HCT116 (cell line): ENCODE measurements around the gene LGR6. TPM values are rescaled to one million over a fixed set of nuclear protein-coding genes. Genes with fewer than 3 reads are reported as not detected.

Experiments
- ATAC-seq: fragments of 200-7000 bp; cut with Tn5 transposase; 2 replicates; pipeline ENCODE4 v1.9.1; 2020; ENCODE audit warnings: mild to moderate bottlenecking, moderate library complexity
- BruUV-seq: library from RNA; stranded (reverse); fragments of 400-500 nt; replicated peaks from 2 replicates; lab custom pipeline; 2021; lab: Mats Ljungman, UMichigan
- CTCF ChIA-PET: fragments of 300-600 bp; sonication (Branson Sonifier 250); formaldehyde crosslinking; loops from one replicate; lab custom pipeline; 2021; ENCODE audit warnings: antibody characterized with exemption; lab: Charles Lee
- POLR2A ChIA-PET: fragments of 300-600, 350-600 bp; sonication (Branson Sonifier 250); formaldehyde crosslinking; loops from one replicate; lab custom pipeline; 2021; ENCODE audit warnings: antibody characterized with exemption; lab: Charles Lee
- RAD21 ChIA-PET, 2 experiments: fragments of 300-600 bp; sonication (Branson Sonifier 250); formaldehyde crosslinking; loops; one replicate each; lab custom pipeline; 2023; ENCODE audit warnings: low total read pairs in 2 of 2; ENCODE audit not compliant: uncharacterized antibody in 2 of 2, unreplicated experiment in 2 of 2, low non-redundant PET in 1 of 2; lab: Charles Lee
- DNase-seq: peaks from one replicate; pipeline ENCODE4 v3.0.0-alpha.2; 2010; ENCODE audit warnings: low read depth, low spot score
- H2AFZ ChIP-seq: fragments of 200-600 bp; shearing (Covaris generic), sonication (generic); 2 replicates; pipeline ENCODE4 v1.6.1; 2017; ENCODE audit warnings: low read depth, mixed run types, mixed read lengths, antibody characterized with exemption, low read length; ENCODE audit not compliant: poor library complexity, severe bottlenecking
- H3K27ac ChIP-seq: 2 replicates; pipeline ENCODE4 v1.5.1; 2012; ENCODE audit warnings: low read depth, low read length
- H3K27me3 ChIP-seq: fragments of 200-600 bp; sonication (generic); 2 replicates; pipeline ENCODE4 v1.6.1; 2016; ENCODE audit warnings: mixed run types, low read length, mixed read lengths; ENCODE audit not compliant: insufficient read depth
- H3K36me3 ChIP-seq, 2 experiments: fragments of 200-500 bp in 1 of 2; fragments of 200-600 bp in 1 of 2; sonication (Bioruptor generic) in 1 of 2; sonication (generic) in 1 of 2; 2 replicates each; pipeline versions ENCODE4 v1.5.1 to v1.6.1; 2014 to 2016; ENCODE audit warnings: low read length in 2 of 2, inconsistent platforms in 1 of 2, mixed read lengths in 1 of 2, mixed run types in 1 of 2; ENCODE audit not compliant: insufficient read depth in 2 of 2, control insufficient read depth in 1 of 2
- H3K4me1 ChIP-seq, 2 experiments: fragments of 200-600 bp in 1 of 2; sonication (generic) in 1 of 2; 2 replicates each; pipeline versions ENCODE4 v1.5.1 to v1.6.1; 2012 to 2017; ENCODE audit warnings: low read length in 2 of 2, inconsistent platforms in 1 of 2, mild to moderate bottlenecking in 1 of 2, mixed read lengths in 1 of 2, mixed run types in 1 of 2, moderate library complexity in 1 of 2; ENCODE audit not compliant: insufficient read depth in 2 of 2, control insufficient read depth in 1 of 2
- H3K4me2 ChIP-seq: fragments of 200-600 bp; sonication (generic); 2 replicates; pipeline ENCODE4 v1.6.1; 2017; ENCODE audit warnings: mixed run types, low read length, mixed read lengths
- H3K4me3 ChIP-seq, 2 experiments: fragments of 200-600 bp in 1 of 2; sonication (generic) in 1 of 2; replicated peaks in 1 of 2; 2 replicates each; pipeline ENCODE4 v1.5.1; 2011 to 2016; ENCODE audit warnings: low read length in 2 of 2, control low read depth in 1 of 2, low read depth in 1 of 2, mild to moderate bottlenecking in 1 of 2, mixed read lengths in 1 of 2, mixed run types in 1 of 2
- H3K79me2 ChIP-seq: fragments of 200-600 bp; sonication (generic); 2 replicates; pipeline ENCODE4 v1.6.1; 2017; ENCODE audit warnings: mild to moderate bottlenecking, mixed run types, low read length, moderate library complexity, mixed read lengths; ENCODE audit not compliant: insufficient read depth
- H3K9ac ChIP-seq: fragments of 200-600 bp; sonication (generic); 2 replicates; pipeline ENCODE4 v1.6.1; 2016; ENCODE audit warnings: low read length, mixed read lengths
- H3K9me2 ChIP-seq: fragments of 200-600 bp; sonication (generic), shearing (Covaris generic); 2 replicates; pipeline ENCODE4 v1.6.1; 2017; ENCODE audit warnings: mixed run types, mild to moderate bottlenecking, moderate library complexity; ENCODE audit not compliant: insufficient read depth
- H3K9me3 ChIP-seq, 2 experiments: fragments of 200-500 bp in 1 of 2; fragments of 200-600 bp in 1 of 2; sonication (Bioruptor generic) in 1 of 2; sonication (generic) in 1 of 2; 2 replicates each; pipeline ENCODE4 v1.6.1; 2014 to 2017; ENCODE audit warnings: low read length in 2 of 2, mixed read lengths in 2 of 2, inconsistent platforms in 1 of 2, low read depth in 1 of 2, mild to moderate bottlenecking in 1 of 2, mixed run types in 1 of 2, moderate library complexity in 1 of 2; ENCODE audit not compliant: control insufficient read depth in 1 of 2, insufficient read depth in 1 of 2
- H4K20me1 ChIP-seq: fragments of 200-600 bp; sonication (generic), shearing (Covaris generic); 2 replicates; pipeline ENCODE4 v1.6.1; 2017; ENCODE audit warnings: mixed run types, mild to moderate bottlenecking, moderate library complexity; ENCODE audit not compliant: insufficient read depth
- CEBPB ChIP-seq: IDR thresholded peaks from 2 replicates; pipeline ENCODE4 v1.6.1; 2012; ENCODE audit warnings: low read depth
- EGR1 ChIP-seq: IDR thresholded peaks from 2 replicates; pipeline ENCODE4 v1.6.1; 2012; ENCODE audit warnings: low read depth
- EZH2 ChIP-seq: fragments of 200-600 bp; sonication (generic); IDR thresholded peaks from 2 replicates; pipeline ENCODE4 v1.6.1; 2017; ENCODE audit warnings: antibody characterized with exemption, mixed run types
- EZH2phosphoT487 ChIP-seq: fragments of 200-600 bp; IDR thresholded peaks from 2 replicates; pipeline ENCODE4 v1.6.1; 2018; ENCODE audit warnings: antibody characterized with exemption, borderline replicate concordance
- FOSL1 ChIP-seq: IDR thresholded peaks from 2 replicates; pipeline ENCODE4 v1.6.1; 2012; ENCODE audit warnings: low read depth
- JUND ChIP-seq: IDR thresholded peaks from 2 replicates; pipeline ENCODE4 v1.6.1; 2012
- POLR2A ChIP-seq: IDR thresholded peaks from 2 replicates; pipeline ENCODE4 v1.7.0; 2011; ENCODE audit warnings: borderline replicate concordance; ENCODE audit not compliant: insufficient read depth, insufficient read length; ENCODE audit errors: extremely low read depth
- POLR2AphosphoS5 ChIP-seq: IDR thresholded peaks from 2 replicates; pipeline ENCODE4 v1.6.1; 2011; ENCODE audit warnings: mild to moderate bottlenecking, low read depth, low read length, moderate library complexity
- RAD21 ChIP-seq: IDR thresholded peaks from 2 replicates; pipeline ENCODE4 v1.6.1; 2012; ENCODE audit warnings: low read depth, mild to moderate bottlenecking
- SIN3A ChIP-seq: IDR thresholded peaks from 2 replicates; pipeline ENCODE4 v1.6.1; 2012; ENCODE audit warnings: low read depth
- SP1 ChIP-seq: IDR thresholded peaks from 2 replicates; pipeline ENCODE4 v1.6.1; 2012; ENCODE audit warnings: low read depth
- SRF ChIP-seq: IDR thresholded peaks from 2 replicates; pipeline ENCODE4 v1.6.1; 2012; ENCODE audit warnings: low read depth
- ZFX ChIP-seq: fragments of 450-650 bp; IDR thresholded peaks from 2 replicates; pipeline ENCODE4 v1.6.1; 2017
- intact Hi-C: fragments of 100-400 bp; cut with micrococcal nuclease; formaldehyde crosslinking; loops from 2 replicates; pipeline ENCODE4 v1.10.0; 2022
- total RNA-seq: library from RNA; stranded (reverse); gene quantifications from one replicate; pipeline ENCODE4 v1.2.1, GENCODE V29; 2021; ENCODE audit not compliant: unreplicated experiment
- TF ChIP-seq, protein P1 (sequence below): IDR thresholded peaks from 2 replicates; pipeline ENCODE4 v1.6.1; 2012; ENCODE audit warnings: low read depth
- TF ChIP-seq, protein P2 (sequence below): IDR thresholded peaks from 2 replicates; pipeline ENCODE4 v1.6.1; 2012
- TF ChIP-seq, protein P3 (sequence below): IDR thresholded peaks from 2 replicates; pipeline ENCODE4 v1.6.1; 2012
- TF ChIP-seq, protein P4 (sequence below): IDR thresholded peaks from 2 replicates; pipeline ENCODE4 v1.6.1; 2011; ENCODE audit warnings: mild to moderate bottlenecking, low read length, moderate library complexity; ENCODE audit not compliant: insufficient replicate concordance; ENCODE audit errors: extremely low read depth

The LGR6 gene
- total RNA-seq, 1 experiment from 2014 or later = 0.20 TPM

DNA sequence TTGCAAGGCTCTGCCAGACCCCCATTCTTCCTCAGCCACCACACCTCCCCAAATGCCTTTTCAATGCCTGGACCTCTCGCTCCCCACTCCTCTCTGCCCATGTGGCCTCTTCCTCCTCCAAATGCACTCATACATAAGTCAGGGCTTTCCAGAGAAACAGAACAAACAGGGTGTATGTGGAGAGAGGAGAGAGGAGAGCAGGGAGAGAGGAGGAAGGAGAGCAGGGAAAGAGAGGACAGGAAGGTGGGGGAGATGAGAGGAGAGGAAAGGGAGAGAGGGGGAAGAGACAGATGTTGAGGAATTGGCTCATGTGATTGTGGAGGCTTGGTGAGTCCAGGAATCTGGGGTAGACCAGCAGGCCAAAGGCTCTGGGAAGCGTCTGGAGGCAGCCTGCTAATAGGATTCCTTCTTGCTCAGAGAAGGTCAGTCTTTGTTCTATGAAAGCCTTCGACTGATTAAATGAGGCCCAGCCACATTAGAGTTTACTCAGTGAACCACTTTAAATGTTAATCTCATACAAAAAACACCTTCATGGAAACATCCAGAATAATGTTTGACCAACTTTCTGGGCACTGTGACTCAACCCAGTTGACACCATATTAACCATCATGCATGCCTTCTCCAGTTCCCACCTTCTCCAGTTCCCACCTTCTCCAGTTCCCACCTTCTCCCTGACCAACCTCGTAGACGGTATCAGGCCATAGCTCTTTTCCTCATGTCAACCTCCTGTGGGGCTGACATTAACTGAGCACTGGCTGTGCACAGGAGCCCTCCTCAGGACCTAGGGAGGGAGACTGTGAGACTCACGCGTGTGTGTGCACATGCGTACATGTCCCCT is 11.3 kb upstream of the LGR6 start:
- ChIA-PET CTCF (interaction anchor here (0.8 to 1.6 kb wide), 3 partner anchors 27 to 162 kb away, joined by 3 to 5 read pairs (median 3); no protein-coding TSS in a partner anchor), RAD21 (no interaction called here), POLR2A (no interaction called here)
- no peak for DNase-seq
- Histone ChIP-seq H4K20me1 (no peaks in the 10 kb centered on the region), H3K27ac (no peak overlapping the region), H3K4me3 (no peak overlapping the region), H3K4me2 (no peak overlapping the region), H3K9ac (no peak overlapping the region), H3K9me2 (no peaks in the 10 kb centered on the region), H2AFZ (no peak overlapping the region), H3K9me3 (no peaks in the 10 kb centered on the region), H3K27me3 (no peaks in the 10 kb centered on the region), H3K4me1 (peaks cover 0 to 11% of the 10 kb centered on the region in 2 experiments; a peak in 3 of 4 replicates), H3K36me3 (no peaks in the 10 kb centered on the region), H3K79me2 (no peaks in the 10 kb centered on the region)
- no TSS peak for BruUV-seq
- no peak for ATAC-seq
- TF ChIP-seq FOSL1 (no peak), RAD21 (no peak), EZH2 (no peak), EZH2phosphoT487 (no peak), ZFX (no peak), POLR2AphosphoS5 (no peak), POLR2A (no peak), SIN3A (no peak), EGR1 (no peak), CEBPB (no peak), SP1 (no peak), SRF (no peak), JUND (no peak)
- TF ChIP-seq, protein P1, sequence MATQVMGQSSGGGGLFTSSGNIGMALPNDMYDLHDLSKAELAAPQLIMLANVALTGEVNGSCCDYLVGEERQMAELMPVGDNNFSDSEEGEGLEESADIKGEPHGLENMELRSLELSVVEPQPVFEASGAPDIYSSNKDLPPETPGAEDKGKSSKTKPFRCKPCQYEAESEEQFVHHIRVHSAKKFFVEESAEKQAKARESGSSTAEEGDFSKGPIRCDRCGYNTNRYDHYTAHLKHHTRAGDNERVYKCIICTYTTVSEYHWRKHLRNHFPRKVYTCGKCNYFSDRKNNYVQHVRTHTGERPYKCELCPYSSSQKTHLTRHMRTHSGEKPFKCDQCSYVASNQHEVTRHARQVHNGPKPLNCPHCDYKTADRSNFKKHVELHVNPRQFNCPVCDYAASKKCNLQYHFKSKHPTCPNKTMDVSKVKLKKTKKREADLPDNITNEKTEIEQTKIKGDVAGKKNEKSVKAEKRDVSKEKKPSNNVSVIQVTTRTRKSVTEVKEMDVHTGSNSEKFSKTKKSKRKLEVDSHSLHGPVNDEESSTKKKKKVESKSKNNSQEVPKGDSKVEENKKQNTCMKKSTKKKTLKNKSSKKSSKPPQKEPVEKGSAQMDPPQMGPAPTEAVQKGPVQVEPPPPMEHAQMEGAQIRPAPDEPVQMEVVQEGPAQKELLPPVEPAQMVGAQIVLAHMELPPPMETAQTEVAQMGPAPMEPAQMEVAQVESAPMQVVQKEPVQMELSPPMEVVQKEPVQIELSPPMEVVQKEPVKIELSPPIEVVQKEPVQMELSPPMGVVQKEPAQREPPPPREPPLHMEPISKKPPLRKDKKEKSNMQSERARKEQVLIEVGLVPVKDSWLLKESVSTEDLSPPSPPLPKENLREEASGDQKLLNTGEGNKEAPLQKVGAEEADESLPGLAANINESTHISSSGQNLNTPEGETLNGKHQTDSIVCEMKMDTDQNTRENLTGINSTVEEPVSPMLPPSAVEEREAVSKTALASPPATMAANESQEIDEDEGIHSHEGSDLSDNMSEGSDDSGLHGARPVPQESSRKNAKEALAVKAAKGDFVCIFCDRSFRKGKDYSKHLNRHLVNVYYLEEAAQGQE = no peak
- TF ChIP-seq, protein P2, sequence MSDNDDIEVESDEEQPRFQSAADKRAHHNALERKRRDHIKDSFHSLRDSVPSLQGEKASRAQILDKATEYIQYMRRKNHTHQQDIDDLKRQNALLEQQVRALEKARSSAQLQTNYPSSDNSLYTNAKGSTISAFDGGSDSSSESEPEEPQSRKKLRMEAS = no peak
- TF ChIP-seq, protein P3, sequence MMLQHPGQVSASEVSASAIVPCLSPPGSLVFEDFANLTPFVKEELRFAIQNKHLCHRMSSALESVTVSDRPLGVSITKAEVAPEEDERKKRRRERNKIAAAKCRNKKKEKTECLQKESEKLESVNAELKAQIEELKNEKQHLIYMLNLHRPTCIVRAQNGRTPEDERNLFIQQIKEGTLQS = no peak
- TF ChIP-seq, protein P4, sequence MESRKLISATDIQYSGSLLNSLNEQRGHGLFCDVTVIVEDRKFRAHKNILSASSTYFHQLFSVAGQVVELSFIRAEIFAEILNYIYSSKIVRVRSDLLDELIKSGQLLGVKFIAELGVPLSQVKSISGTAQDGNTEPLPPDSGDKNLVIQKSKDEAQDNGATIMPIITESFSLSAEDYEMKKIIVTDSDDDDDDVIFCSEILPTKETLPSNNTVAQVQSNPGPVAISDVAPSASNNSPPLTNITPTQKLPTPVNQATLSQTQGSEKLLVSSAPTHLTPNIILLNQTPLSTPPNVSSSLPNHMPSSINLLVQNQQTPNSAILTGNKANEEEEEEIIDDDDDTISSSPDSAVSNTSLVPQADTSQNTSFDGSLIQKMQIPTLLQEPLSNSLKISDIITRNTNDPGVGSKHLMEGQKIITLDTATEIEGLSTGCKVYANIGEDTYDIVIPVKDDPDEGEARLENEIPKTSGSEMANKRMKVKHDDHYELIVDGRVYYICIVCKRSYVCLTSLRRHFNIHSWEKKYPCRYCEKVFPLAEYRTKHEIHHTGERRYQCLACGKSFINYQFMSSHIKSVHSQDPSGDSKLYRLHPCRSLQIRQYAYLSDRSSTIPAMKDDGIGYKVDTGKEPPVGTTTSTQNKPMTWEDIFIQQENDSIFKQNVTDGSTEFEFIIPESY = no peak
- intact Hi-C loops = loop anchor here (10.0 kb wide), 1 partner anchor 443 kb away; no protein-coding TSS in a partner anchor
